ENCODE measurements around the gene PTPRE.

GRCh38 chr10:128125944-128126764 is 219.3 kb downstream of the PTPRE start, which contains the start of gene MKI67:
- TF ChIP-seq CTCF (optimal IDR thresholded peaks at IDR 0.05 in 1 of 3, IDR thresholded peaks at IDR 0.05 in 1 of 3, conservative IDR thresholded peaks at IDR 0.05 in 1 of 3; ENCODE audit: extremely low read depth in 1 of 3, insufficient read depth in 2 of 3, low read length in 3 of 3) = no peak
- TF ChIP-seq EZH2 (IDR thresholded peaks at IDR 0.05; ENCODE audit: low read length) = no peak

Measured in keratinocyte (primary cell).